Liver (tissue), 3 donors: ENCODE results near the gene MALRD1.

Experiments
- ATF3 ChIP-seq: IDR thresholded peaks from 2 replicates; pipeline ENCODE4 v1.6.1; 2016; ENCODE audit warnings: antibody characterized with exemption
- CTCF ChIP-seq: fragments of 150-350 bp; IDR thresholded peaks from 2 replicates; pipeline ENCODE4 v1.5.1; 2017; ENCODE audit warnings: improper control_type of control experiment, low read depth, low read length; ENCODE audit not compliant: missing input control
- EGR1 ChIP-seq, 2 donors: IDR thresholded peaks; 2 replicates each; pipeline ENCODE4 v1.6.1; 2016 to 2018; ENCODE audit warnings: antibody characterized with exemption in 2 of 2, low read depth in 2 of 2
- JUND ChIP-seq, 2 donors: IDR thresholded peaks; 2 replicates each; pipeline ENCODE4 v1.6.1; 2016; ENCODE audit warnings: antibody characterized with exemption in 2 of 2
- MAX ChIP-seq: IDR thresholded peaks from 2 replicates; pipeline ENCODE4 v1.6.1; 2016; ENCODE audit warnings: antibody characterized with exemption
- RAD21 ChIP-seq, 2 donors: IDR thresholded peaks; 2 replicates each; pipeline ENCODE4 v1.6.1; 2016; ENCODE audit warnings: antibody characterized with exemption in 2 of 2, mild to moderate bottlenecking in 2 of 2
- REST ChIP-seq: IDR thresholded peaks from 2 replicates; pipeline ENCODE4 v1.6.1; 2016; ENCODE audit warnings: antibody characterized with exemption, mild to moderate bottlenecking
- RXRA ChIP-seq, 2 donors: IDR thresholded peaks; 2 replicates each; pipeline ENCODE4 v1.6.1; 2017 to 2018; ENCODE audit warnings: antibody characterized with exemption in 2 of 2, mild to moderate bottlenecking in 1 of 2
- TAF1 ChIP-seq: conservative IDR thresholded peaks from 2 replicates; pipeline ENCODE4 v1.6.1; 2016; ENCODE audit warnings: antibody characterized with exemption, mild to moderate bottlenecking
- YY1 ChIP-seq: IDR thresholded peaks from 2 replicates; pipeline ENCODE4 v1.6.1; 2016; ENCODE audit warnings: antibody characterized with exemption, mild to moderate bottlenecking
- donor health status: healthy.
- donor health status: healthy.

- no peak for TF ChIP-seq REST
- no peak for TF ChIP-seq CTCF
- no peak for TF ChIP-seq RAD21 (IDR thresholded peaks at IDR 0.05)
- TF ChIP-seq MAX: no peak
- no peak for TF ChIP-seq ATF3
- TF ChIP-seq JUND (IDR thresholded peaks at IDR 0.05): no peak
- TF ChIP-seq TAF1: no peak
- TF ChIP-seq YY1: no peak
- no peak for TF ChIP-seq RXRA (IDR thresholded peaks at IDR 0.05)
- no peak for TF ChIP-seq EGR1 (IDR thresholded peaks at IDR 0.05; ENCODE audit: low read depth in 2 of 2)
These were observed 164.0 kb downstream of the MALRD1 start for GRCh38 chr10:19212590-19212989.
